DLD1 (cell line): ENCODE results near the gene LSM14B.
"Not testable (repeated sequence)": the region's sequence is repeated elsewhere in the genome, so short reads cannot be mapped to it uniquely, and the experiment has no call there.

ENCODE experiments used
- in situ Hi-C: cut with HindIII; loops from 2 replicates; pipeline ENCODE4 v1.10.0; 2017; ENCODE audit warnings: low sequenced_read_pairs

LSM14B gene

DNA sequence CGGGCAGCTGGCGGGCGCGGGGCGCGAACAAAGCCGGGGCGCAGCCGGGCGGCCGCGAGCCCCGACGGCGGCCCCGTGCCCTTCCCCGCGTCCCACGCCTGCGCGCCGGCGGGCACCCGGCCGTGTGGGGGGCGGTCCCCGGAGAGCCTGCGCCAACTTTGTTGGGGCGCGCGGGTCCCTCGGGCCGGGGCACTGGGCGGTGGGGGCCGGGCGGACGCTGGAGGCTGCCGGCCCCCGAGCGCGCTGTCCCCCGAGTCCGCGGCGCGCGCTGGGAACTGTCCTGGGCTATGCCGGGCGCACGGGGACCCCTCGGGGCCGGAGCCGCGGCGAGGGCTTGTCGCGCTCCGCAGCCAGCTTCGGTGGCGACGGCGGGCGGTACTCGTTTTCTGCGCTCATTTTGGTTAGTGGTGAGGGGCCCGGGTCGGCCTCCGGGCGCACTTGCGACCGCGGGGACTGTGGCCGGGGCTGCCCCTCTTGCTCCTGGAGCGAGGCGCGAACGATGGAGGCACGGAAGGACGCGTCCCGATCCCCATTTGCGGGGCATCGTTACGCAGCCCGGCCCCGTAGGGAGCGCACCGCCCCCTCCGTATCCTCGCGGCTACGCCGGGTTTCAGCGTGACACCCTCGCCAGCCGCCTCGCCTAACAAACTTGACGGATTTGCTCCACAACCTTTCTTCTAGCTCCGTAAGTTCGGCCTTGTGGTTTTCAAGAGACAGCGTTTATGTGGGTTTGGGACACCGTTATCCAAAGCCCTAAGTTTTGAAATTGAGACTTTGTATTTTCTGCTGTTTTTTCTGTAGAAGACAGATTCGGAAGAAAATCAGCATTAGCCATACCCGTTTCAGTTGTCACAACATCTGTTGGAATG, 21.9 kb downstream of the LSM14B start:
- in situ Hi-C loops: no loop called here

DNA sequence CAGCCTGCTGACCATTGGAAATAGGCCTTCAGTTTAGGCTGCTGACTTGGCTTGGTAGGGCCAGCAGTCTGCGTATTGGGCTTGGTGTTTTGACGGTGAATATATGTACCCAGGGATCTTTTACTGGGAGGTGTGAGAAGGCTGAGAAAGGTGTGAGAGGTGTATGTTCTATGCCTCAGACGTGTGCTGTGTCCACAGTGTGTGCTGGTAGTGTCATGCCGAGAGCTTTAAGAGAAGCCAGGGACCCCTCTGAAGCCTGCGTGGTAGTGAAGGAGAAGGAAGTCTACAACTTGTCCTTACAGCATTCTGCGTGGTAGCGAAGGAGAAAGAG, 23.4 kb downstream of the LSM14B start:
- in situ Hi-C loops: no loop called here

DNA sequence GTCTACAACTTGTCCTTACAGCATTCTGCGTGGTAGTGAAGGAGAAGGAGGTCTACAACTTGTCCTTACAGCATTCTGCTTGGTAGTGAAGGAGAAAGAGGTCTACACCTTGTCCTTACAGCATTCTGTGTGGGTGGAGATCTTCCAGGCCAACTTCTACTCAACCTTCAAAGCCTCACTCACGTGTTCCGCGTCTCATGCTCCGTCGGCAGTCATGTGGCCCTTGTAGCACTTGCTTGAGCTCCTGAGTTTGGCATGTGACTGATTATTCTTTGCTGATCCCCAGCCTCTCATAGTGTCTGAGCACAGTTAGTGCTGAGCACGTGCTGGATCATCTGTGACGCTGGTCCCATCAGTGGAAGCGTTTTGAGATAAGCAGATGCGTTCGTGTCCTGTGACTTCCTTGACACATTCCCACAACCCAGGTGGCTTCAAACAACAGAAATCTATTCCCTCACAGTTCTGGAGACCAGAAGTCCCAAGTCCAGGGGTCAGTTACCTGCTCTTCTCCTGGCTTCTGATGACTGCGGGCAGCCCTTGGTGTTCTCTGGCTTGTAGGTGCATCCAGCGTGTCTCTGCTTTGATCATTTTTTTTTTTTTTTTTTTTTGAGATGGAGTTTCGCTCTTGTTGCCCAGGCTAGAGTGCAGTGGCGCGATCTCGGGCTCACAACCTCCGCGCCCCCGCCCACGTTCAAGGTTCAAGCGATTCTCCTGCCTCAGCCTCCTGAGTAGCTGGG, 23.9 kb downstream of the LSM14B start:
- in situ Hi-C loops: no loop called here

GRCh38 chr20:62147125-62147524, 24.9 kb downstream of the LSM14B start:
- in situ Hi-C loops: no loop called here

GRCh38 chr20:62147528-62147927, 25.3 kb downstream of the LSM14B start:
- in situ Hi-C loops: no loop called here

- in situ Hi-C loops: not testable (repeated sequence)
Observed at GRCh38 chr20:62148383-62148782, 26.1 kb downstream of the LSM14B start.

DNA sequence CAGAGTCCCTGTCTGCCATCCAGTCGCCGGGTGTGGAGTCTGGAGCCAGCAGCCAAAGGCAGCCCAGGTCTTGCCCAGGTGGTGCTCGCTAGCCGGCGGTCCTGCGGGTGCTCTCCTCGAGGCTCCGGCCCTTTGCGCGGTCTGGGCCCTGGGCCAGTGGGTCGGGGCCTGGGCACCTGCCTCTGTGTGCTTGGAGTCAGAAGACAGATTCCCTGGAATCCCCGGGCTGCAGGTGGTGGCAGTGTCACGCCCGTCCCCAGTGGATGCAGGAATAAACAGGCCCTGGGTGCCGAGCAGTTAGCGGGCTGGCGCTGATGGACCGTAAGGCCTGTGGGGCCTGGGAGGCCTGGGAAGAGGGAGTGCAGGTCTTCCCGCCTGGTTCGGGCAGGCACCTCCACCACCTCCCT, 26.6 kb downstream of the LSM14B start:
- in situ Hi-C loops: no loop called here

GRCh38 chr20:62149532-62150309, 27.4 kb downstream of the LSM14B start:
- in situ Hi-C loops: no loop called here

- in situ Hi-C loops: no loop called here
Observed at GRCh38 chr20:62150310-62150575, 28.0 kb downstream of the LSM14B start.

- in situ Hi-C loops: no loop called here
Observed at GRCh38 chr20:62151225-62151624, 28.9 kb downstream of the LSM14B start.

GRCh38 chr20:62151835-62152364, 29.6 kb downstream of the LSM14B start:
- in situ Hi-C loops: no loop called here

DNA sequence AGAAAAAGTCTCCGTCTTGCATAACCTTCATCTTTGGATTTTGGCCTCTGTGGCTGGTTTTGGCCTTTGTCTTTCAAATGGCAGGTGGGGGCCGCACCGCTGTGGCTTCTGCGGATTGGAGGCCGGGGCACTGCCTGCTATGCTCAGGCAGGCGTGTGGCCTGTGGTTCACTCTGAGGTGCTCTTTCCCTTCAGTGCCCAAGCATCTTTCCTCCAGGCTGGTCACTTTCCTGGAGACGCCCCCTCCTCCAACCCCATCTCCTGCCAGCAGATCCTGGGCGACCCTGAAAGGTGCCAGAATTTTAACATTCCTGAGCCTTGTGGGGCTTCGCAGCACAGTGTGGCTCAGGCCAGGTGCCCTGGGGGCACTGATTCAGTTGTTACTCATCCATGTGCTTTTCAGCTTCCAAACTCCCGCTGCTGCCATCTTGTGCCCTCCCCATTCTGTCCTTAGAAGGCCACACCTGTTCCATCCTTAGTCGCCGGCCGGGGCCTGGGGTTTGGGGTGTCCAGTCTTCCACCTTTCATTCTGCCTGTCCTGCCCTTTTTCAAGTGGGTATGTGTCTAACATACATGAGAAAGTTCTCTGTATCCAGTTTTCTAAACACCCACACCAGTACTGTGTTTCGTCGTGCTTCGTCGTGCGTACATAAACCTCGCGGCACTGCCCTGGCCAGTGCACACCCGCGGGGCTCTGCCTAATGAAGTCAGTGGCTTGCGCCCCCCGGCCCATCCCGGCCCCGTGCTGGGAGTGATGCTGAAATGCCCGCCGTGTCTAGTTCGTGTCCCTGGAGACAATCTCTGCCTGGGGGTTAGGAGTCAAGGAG, 33.4 kb downstream of the LSM14B start:
- in situ Hi-C loops: no loop called here

- in situ Hi-C loops: no loop called here
Observed at GRCh38 chr20:62156254-62156556, 33.9 kb downstream of the LSM14B start.

- in situ Hi-C loops: no loop called here
Observed at GRCh38 chr20:62156592-62157386, 34.5 kb downstream of the LSM14B start.

DNA sequence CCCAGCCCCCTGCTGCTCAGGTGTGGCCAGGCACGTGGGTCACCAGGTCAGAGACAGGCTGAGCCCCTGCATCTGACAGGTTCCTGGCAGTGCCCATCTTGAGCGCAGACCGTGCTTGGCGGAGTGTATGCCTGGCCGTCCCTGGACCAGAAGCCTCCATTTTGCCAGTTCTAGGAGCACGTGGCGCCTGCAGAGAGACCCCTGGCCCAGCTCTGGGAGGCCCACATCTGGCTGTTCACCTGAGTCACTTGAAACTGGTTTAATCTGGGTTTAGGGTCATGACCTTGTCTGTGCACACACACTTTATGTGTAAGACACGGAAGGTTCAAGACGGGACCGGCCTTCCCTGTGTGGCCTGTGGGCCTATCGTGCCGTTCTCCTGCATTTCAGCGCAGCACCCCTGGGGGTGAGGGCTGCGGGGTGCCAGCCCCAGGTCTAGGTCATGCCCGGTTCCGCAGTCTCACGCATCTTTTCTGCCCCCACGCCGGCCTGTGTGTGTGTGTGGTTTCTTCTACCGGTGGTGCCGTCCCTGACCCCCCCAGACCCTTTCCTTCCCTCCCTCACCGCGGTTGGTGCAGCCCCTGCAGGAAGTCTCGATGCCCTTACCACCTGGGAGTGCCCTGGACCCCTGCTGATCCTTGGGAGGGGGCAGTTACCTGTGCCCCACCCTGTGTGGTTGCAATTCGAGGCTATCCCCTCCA, 35.3 kb downstream of the LSM14B start:
- in situ Hi-C loops: no loop called here

GRCh38 chr20:62158088-62158400, 35.8 kb downstream of the LSM14B start:
- in situ Hi-C loops: no loop called here

DNA sequence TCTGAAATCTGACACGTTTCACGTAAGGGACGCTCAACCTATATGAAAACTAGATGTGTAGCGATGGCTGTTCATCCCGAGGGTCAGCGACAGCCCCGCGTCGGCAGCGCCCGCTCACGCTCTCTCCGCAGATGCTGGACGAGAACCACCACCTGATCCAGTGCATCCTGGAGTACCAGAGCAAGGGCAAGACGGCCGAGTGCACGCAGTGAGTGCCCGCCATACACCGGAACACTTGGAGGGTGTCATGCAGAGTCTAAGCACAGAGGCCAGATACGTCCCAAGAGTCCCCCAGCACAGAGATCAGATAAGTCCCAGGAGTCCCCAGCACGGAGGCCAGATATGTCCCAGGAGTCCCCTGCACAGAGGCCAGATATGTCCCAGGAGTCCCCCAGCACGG, 36.3 kb downstream of the LSM14B start:
- in situ Hi-C loops: no loop called here

- in situ Hi-C loops: no loop called here
Observed at GRCh38 chr20:62159052-62159451, 36.8 kb downstream of the LSM14B start.

DNA sequence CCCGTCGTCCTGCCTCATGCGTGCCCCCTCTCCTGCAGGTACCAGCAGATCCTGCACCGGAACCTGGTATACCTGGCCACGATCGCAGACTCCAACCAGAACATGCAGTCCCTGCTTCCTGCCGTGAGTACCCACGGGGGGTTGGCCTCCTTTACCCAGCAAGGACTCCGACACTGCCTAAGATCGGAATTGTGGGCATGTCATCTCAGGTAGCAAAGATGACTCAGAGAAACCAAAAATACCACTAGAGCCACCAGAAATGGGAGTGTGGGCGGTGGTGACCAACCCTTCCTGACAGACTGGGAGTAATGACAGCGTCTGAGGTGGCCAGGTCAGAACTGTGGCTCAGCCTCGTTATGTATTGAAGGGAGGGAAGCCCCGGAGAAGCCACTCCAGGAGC, 37.6 kb downstream of the LSM14B start:
- in situ Hi-C loops: no loop called here

GRCh38 chr20:62160253-62160652, 38.0 kb downstream of the LSM14B start:
- in situ Hi-C loops: no loop called here
